HG03280 (cell line): Measurements from ENCODE around the gene ADCY2.

Source experiments
- ATAC-seq: cut with Tn5 transposase; IDR thresholded peaks from one replicate; pipeline ENCODE4 v1.9.1; 2021; ENCODE audit warnings: mild to moderate bottlenecking, moderate library complexity; ENCODE audit not compliant: unreplicated experiment

ADCY2 gene

DNA sequence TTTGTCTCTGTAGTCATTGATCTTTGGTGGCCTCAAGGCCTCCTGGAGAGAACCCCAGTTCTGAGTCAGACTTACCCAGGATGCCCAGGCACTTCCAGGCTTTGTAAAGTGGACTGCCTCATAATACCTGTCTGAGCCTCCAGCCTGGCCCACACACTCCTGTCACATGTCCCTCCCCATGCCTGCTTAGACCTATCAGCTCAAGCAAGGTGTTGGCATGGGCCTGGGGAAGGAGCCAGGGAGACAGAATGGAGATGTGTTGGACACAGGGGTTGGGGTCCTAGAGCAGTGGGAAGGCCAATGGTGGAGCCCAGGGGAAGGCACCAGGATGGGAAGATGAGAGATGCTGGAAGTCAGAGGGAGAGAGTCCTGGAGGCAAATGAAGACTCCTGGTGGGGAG lies 318.8 kb downstream of the ADCY2 start:
- ATAC-seq = no peak

DNA sequence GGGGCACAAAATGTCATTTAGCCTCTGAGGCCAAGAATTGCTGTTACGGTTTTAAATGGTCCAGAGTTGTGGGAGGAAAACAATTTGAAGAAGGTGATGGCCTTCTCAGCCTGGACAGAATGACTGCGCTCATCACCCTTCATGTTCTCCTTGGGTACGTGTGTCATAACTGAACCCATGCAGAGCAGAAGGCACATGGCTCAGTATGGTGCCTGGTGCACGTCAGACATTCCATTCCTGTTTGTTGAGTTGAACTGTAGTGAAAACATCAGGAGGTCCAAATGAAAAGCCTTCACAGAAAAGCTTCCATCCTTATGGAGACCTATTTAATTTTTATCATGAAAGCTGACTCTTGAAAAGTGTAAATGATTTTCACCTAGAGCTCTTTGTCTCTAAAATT lies 321.8 kb downstream of the ADCY2 start:
- no peak for ATAC-seq

DNA sequence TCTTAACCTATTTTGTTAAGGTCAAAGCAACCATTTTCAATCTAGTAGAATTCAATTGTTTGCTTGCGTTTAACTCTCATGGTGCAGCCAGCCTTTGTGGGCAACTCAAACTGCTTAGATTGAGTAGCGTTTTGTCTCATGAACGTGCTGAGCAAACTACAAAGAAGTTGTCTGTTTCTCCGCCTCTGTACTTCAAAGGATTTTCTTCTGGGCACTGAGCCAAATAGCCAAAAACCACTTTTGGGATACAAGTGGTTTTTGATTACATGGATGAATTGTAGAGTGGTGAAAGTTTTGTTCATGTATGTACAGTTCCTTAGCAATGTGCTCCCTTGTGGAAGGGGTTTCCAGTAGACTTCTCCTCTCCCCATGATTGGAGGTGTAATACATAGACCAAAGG lies 332.1 kb downstream of the ADCY2 start:
- no peak for ATAC-seq

DNA sequence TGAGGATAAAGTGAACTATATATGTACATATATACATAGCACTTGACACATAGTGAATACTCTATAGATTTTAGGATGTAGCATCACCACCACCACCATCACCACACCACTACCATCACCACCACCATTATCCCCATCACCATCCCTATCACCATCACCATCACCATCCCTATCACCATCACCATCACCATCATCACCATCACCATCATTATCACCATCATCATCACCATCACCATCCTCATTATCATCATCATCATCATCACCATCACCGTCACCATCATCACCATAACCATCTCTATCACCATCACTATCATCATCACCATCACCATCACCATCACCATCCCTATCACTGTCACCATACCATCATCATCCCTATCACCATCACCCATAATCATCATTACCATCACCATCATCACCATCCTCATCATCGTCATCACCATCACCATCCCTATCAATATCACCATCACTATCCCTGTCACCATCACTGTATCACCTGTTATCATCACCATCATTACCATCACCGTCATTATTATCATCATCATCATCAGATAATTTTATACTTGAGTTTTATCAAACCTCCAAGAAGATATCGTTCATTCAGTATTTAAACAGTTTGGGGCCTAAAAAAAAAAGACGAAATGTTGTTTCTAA lies 345.6 kb downstream of the ADCY2 start:
- no peak for ATAC-seq

DNA sequence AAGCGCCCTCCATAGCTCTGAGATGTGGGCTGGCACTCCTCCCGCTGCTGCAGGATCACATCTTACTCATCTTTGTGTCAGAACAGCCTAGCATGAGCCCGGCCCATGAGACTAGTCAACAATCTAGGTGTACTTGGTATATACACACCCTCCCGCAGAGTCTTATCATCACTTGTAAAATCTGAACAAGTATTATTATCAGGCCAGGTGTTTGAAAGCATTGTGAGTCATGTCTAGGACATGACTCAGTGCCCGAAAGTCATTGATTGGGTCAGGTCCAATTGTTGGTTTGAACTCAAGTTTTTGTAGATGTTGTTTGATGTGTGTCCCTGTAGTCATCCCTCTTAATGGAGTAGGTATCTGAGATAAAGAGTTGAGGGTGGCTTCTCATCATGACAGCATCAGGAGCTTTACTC lies 346.3 kb downstream of the ADCY2 start:
- no peak for ATAC-seq

DNA sequence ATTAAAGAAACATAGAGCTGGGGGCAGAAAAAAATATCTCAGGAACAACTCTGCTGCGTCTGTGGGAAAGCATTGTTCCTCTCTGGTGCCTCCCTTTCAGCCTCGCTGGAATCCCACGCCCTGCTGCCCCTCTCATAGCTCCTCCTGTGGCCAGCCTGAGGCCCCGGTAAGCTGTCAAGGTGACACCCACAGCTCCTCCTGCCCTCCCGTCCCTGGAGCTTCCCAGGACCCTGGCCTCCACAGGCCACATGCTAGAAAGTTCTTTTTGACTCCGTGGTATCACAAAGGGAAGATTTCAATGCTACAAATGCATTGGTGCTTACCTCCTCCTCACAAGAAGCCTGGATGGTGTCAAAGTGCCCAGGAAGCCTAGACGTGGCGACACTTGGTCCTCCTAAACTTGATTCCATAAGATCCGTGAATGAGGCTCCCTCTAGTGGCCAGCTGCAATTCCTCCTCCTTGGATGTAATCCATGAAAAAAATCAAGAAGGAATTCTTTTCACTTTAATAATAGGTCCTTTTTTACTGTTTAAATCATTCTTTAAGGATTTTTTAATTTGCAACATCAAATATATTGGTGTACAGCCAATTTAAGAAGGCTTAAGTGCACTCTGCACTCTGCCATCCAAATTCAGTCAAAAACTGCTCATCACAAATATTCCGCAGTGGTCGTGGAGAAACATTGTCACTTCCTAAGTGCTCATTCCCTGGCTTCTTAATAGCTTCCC lies 350.1 kb downstream of the ADCY2 start:
- no peak for ATAC-seq

DNA sequence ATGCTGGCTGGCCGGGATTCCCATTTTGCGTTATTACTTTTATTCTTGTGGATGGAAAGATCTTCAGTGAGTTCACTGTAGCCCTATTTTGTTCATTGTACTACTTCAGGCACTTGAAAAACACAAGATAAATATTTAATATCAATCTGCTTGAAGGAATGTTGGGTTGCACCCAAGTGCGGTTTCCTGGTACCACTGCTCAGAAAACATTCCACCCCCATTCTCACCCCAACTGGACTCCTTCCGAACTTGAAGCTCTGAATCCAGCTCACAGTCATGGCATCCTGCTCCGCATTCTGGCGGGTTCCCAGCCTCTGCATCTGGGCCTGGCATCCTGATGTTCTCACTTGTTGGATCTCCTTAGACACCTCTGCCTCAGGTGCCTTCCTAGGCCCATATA lies 351.8 kb downstream of the ADCY2 start:
- no peak for ATAC-seq

DNA sequence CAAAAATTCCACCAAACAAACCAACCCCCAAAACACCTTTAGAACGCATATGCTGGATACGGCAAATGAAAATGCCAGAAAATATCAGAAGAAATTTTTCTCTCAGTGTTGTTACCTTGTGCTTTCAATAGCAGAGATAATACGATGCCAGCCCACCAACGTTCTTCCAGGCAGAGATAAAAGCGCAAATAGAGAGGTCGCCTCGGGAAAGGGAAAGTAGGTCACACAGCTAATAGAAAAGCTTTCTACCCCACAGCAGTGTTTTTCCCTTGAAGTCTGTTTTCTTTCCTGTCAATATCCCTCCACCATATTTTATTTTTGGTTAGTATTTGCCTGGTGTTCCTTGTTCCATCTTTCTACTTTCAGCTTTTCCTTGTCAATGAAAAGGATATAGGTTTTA lies 353.7 kb downstream of the ADCY2 start:
- no peak for ATAC-seq

DNA sequence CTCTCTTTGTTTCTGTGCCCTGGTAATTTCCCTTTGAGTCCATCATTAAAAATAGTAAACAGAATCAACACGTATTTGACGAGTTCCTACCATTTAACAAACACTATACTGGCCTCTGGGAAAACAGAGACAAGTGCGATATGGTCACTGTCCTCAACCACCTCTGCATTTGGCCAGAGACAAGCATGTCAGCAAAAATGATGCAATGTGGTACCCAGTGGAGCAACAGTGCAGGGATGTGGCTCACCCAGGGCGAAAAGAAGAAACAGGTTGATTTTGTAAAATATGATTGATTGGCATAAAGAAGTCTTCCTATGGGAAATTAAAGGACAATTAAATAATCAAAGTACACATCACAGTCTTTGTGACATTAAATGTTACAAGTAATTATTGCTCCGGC lies 355.9 kb downstream of the ADCY2 start:
- ATAC-seq = no peak

DNA sequence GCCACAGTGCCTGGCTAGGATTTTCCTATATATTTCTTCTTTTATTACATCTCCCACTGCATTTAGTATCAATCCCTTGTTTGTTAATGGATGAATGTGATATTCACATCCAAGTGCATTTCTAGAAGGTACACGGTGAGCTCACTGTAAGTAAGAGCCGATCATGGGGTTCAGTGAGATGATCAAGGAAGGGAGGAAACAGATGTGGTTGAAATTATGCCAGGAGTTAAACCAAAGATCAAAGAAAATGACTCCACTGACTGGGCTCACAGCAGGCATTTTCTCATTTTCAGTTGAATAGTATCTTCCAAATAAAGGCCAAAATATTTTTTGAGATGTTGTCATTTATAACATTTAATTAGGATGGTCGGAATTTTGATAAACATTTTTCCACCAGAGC lies 357.2 kb downstream of the ADCY2 start:
- ATAC-seq = no peak

DNA sequence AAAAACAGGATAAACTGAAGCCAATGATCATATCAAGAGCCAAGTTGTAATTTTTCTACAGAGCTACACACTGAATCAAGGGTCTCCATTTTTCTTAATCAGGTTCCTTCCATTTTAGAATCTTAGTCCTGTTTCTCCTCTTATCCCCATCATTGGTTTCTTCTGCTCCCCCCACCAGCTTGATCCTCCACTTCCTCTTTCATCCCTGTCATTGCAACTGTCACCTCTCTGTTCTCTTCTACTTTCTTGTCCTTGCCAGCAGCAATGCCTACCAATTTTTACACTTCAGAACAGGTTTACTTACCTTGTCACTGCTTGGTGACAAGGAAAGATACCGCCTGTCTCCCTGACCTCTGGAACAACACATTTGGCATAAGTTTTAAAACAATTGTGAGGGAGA lies 357.7 kb downstream of the ADCY2 start:
- ATAC-seq = no peak

DNA sequence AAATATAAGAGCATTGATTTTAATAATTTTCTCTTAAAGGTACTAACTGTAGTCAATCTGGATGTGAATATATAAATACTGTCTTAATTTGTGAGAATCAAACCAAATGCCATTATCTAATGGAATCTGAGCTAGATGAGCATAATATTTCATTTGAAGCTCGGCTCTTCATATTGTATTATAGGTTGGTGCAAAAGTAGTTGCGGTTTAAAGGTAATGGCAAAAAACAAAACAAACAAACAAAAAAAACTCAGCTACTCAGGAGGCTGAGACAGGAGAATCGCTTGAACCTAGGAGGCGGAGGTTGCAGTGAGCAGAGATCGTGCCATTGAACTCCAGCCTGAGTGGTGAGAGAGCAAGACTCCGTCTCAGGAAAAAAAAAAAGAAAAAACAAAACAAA lies 358.6 kb downstream of the ADCY2 start:
- no peak for ATAC-seq

DNA sequence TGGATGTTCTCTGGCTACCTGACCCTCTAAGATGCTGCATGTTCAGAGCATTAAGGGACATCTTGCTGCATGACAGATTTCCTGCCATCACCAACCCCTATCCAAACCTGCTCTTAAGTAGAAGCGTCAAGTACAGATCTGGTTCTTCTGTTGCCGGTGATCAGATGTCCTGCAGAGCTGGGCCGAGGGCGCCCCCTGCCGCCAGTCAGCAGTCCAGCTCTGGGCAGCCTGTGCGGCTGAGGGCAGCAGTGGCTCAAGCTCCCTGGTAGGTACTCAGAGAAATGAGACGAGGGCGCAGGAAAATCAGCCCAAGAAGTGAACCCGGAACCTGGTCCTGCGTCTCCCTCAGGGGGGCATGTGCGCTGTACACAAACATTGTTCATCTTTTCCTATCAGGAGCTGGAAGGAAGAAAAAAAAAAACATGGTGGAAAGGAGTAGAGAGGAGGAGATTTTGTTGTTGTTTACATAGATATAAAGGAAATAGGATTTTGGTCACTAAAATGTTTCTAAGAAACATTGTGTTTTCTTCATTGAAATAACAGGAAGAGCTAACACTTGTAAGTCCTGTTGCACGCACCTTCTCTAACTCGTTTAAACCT lies 359.2 kb downstream of the ADCY2 start:
- ATAC-seq = peak; percentile 88

DNA sequence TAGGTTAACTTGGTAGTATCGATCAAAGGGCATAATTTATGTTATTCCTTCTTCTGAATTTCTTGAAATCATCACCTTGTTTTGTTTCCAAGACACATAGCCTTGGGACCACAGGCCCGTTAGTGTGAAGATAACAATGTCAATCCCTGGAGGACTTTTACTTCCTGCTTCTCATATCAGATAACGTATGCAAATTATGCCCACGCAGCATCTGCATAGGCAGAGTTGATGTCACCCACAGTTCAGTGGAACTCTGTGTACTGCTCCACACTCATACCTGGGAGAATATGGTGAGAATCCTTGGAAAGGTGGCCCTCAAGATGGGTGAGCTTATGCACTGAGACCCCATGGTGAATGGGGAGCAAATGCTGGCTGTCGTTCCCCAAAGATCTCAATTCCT lies 360.0 kb downstream of the ADCY2 start:
- ATAC-seq = no peak

DNA sequence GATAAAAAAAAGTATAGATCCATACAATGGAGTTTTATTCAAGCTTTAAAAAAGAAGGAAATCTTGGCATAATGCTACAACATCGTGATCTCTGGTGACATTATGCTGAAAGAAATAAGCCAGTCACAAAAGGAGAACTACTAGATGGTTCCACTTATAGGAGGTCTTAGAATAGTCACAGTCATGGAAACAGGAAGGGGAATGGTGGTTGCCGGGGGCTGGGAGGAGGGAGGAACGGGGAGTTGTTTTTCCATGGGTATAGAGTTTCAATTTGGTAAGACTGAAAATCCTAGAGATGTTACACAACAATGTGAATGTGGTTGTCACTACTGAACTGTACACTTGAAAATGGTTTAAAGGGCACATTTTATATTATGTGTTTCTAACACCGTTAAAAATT lies 360.5 kb downstream of the ADCY2 start:
- ATAC-seq = no peak

DNA sequence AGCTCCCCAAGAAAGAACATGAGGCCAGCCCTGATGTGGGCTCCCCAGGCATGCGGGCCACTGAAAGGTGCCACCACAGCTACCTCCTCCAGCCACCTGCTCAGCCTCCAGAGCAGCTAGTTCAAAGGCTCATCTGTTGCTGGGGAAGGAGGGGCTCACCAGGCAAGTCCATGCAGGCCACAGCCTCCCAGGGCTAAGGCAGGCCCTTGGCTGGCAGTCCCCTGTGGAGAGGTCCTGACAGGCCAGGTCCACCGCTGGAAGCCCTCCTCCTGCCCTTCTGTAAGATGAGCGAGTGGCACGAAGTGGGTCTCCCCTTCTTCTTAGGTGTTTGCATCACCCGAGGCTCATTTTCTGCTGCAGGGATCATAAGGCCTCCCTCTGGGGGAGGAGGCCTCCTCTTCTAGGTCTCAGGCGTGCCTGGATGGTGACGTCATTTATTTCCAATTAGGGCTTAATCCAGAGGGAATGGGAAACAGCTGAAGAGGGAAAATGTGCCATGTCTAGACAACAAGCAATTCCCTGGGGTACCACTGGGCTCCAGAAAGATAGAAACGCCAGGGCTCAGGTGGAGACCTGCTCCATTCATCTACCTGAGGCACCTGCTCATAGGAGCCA lies 363.4 kb downstream of the ADCY2 start:
- ATAC-seq = no peak

DNA sequence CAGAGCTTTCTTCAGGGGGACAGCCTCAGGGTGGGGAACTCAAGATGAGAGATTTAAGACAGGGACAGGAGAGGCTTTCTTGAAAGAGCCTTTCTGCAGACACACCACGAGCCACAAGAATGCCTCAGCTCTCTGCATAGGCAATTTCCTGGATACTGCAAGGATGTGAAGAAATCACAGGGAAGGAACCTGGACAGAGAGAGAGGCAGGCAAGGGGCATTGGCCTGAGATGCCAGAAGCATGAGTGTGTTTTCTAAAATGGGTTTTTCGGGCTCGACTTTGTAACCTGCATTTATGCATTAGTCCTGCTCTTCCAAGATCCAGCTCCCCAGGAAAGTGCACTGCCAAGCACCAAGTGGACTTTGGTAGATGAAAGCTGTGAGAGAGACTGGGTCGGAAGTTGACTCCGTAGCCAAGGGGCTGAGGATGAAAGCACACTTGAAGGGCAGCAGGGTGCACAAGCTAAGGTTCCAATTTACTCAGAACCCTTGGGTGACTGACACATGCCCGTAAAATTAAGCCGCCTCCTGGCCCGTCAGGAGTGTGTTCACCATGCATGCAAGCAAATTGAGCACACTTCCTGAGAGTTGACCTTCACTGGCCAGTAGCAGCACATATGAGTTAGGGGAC lies 364.1 kb downstream of the ADCY2 start:
- no peak for ATAC-seq

DNA sequence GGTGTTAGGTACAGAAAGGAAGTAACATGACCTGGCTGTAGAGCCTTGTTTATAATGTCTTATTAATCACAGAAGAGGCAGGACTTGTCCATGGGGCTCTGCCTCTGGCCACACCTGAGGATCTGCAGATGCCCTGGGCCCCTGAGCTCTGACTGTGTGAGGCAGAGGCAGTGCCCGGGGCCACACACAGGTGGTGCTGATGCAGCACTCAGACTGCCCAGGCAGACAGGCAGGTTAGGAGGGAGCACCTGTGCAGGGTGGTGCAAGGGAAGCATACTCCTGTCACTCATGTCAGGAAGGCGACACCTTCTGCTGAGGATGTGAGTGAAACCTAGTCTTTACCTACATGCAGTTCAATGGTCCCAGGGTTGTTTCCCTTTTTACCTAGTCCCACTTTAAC lies 366.3 kb downstream of the ADCY2 start:
- ATAC-seq = peak; percentile 59

DNA sequence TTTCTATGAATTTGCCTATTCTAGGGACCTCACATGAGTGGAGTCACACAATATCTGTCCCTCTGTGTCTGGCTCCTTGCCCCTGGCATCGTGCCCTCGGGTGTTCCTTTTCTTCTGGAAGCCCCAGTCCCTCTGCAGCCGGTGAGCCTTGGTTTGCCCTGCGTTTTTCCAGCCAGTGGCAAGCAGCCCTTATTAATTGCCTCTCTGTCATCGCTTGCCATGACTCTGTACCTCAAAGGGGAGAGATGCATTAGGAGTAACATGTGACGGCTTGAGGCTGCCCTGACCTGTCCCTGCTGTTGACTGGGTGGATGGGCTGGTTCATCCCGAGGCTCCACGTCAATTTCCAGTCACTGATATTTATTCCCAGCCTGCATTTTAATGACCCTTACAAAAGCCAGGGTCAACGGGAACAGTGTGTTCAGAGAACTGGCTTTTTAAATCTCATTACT lies 367.7 kb downstream of the ADCY2 start:
- ATAC-seq = no peak

DNA sequence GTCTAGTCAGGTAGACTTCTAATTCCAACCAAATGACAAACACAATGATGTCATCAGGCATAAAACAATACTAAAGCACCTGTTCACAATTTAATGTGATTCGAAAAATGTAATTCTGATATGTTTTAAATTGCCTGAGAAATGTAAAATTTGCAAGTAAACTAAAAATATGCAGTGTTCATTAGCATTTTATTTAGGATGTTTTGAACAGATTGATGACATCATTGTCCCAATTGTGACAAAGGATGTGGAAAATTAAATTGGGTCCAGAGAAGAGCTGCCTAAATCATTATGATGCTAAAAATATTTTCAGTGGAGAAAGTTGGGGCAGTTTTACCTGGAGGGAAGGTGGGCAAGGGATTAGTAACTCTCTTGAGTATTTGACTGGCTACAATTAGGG lies 368.5 kb downstream of the ADCY2 start:
- ATAC-seq = no peak

DNA sequence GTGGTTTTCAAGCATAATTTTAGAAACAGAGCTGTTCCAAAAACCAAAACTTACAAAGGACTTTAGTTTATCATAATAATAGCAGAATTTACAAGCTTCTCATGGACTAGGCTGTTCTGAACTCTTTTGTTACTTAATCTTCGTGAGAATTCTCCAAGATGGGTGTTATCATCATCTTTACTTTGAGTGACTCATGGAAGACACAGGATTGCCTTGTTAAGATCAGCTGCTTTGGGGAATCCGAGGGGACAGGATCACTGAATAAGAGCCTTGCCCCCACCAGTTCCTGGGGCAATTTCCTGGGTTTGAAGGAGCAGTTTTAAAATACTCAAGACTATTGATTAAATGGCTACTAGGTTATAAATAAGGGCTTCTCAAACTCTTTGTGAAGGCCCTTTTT lies 374.5 kb downstream of the ADCY2 start:
- ATAC-seq = no peak
